WERI-Rb-1 (cell line): ENCODE results near the gene RRP9.
"Not testable (repeated sequence)": the region's sequence is repeated elsewhere in the genome, so short reads cannot be mapped to it uniquely, and the experiment has no call there.

ENCODE experiments used
- DNase-seq: peaks from one replicate; pipeline ENCODE4 v3.0.0-alpha.2; 2020
- H3K27ac ChIP-seq: fragments of 250-450 bp; sonication (Bioruptor Pico); 2 replicates; pipeline ENCODE4 v1.5.1; 2020; ENCODE audit warnings: mild to moderate bottlenecking, moderate library complexity
- H3K27me3 ChIP-seq: fragments of 250-450 bp; sonication (Bioruptor Pico); 2 replicates; pipeline ENCODE4 v1.5.1; 2021; ENCODE audit warnings: mild to moderate bottlenecking, low read depth, moderate library complexity; ENCODE audit not compliant: insufficient read depth, severe bottlenecking
- H3K36me3 ChIP-seq: fragments of 250-450 bp; sonication (Bioruptor Pico); 2 replicates; pipeline ENCODE4 v1.5.1; 2020; ENCODE audit warnings: mild to moderate bottlenecking, moderate library complexity
- H3K4me3 ChIP-seq: 2 replicates; pipeline ENCODE4 v1.5.1; 2011; ENCODE audit warnings: low read depth, mild to moderate bottlenecking, control low read depth, low read length
- H3K9me3 ChIP-seq: fragments of 250-450 bp; sonication (Bioruptor Pico); 2 replicates; pipeline ENCODE4 v1.5.1; 2021; ENCODE audit warnings: mild to moderate bottlenecking, moderate library complexity; ENCODE audit not compliant: severe bottlenecking
- CTCF ChIP-seq: IDR thresholded peaks from 2 replicates; pipeline ENCODE4 v1.5.1; 2011; ENCODE audit warnings: low read depth, mild to moderate bottlenecking, control low read depth, inconsistent platforms, low read length

The RRP9 gene

GRCh38 chr3:51941798-51942602 is at the start of gene RRP9, which contains the start of gene PARP3:
RRP9 (minus strand) TSS chr3:51941904; CDS start chr3:51941867, 37 bp downstream.
PARP3 (plus strand) TSS chr3:51942363; CDS start chr3:51943356, 993 bp downstream.
- peaks cover 25% of the 10 kb centered on the region for H3K36me3 ChIP-seq
- H3K27ac ChIP-seq: peak within 1 kb of the TSS; percentile 88
- H3K9me3 ChIP-seq: no peaks in the 10 kb centered on the region
- TF ChIP-seq CTCF: peak; percentile 96
- H3K4me3 ChIP-seq: peak within 1 kb of the TSS; percentile 81
- DNase-seq: peak; percentile 100
- no peaks in the 10 kb centered on the region for H3K27me3 ChIP-seq

- peaks cover 52% of the 10 kb centered on the region for H3K36me3 ChIP-seq
Observed at GRCh38 chr3:51990501-51990971, 48.8 kb upstream of the RRP9 start.

GRCh38 chr3:51988286-51989146 is 46.8 kb upstream of the RRP9 start:
- no peak for TF ChIP-seq CTCF

More at GRCh38 chr3:51990501-51990971, 48.8 kb upstream of the RRP9 start:
- H3K27ac ChIP-seq, H3K4me3 ChIP-seq, DNase-seq, H3K9me3 ChIP-seq, H3K27me3 ChIP-seq: not testable (repeated sequence)

GRCh38 chr3:51987568-51987967 is 45.9 kb upstream of the RRP9 start:
- Histone ChIP-seq H3K9me3 (no peaks in the 10 kb centered on the region), H3K4me3 (no peak overlapping the region), H3K27ac (no peak overlapping the region), H3K36me3 (peaks cover 22% of the 10 kb centered on the region), H3K27me3 (no peaks in the 10 kb centered on the region)
- DNase-seq: no peak
- no peak for TF ChIP-seq CTCF

More at GRCh38 chr3:51988286-51989146, 46.8 kb upstream of the RRP9 start:
- DNase-seq: no peak
- Histone ChIP-seq H3K9me3 (no peaks in the 10 kb centered on the region), H3K36me3 (peaks cover 31% of the 10 kb centered on the region), H3K4me3 (no peak overlapping the region), H3K27ac (no peak overlapping the region), H3K27me3 (no peaks in the 10 kb centered on the region)

- Histone ChIP-seq H3K36me3 (peaks cover 11% of the 10 kb centered on the region), H3K27ac (no peak overlapping the region), H3K4me3 (no peak overlapping the region), H3K9me3 (no peaks in the 10 kb centered on the region), H3K27me3 (no peaks in the 10 kb centered on the region)
- TF ChIP-seq CTCF: no peak
- no peak for DNase-seq
Observed at GRCh38 chr3:51986010-51986947, 44.6 kb upstream of the RRP9 start.
